HG02840 (cell line): ENCODE results near the gene CHRD.
"Not testable (repeated sequence)": the region's sequence is repeated elsewhere in the genome, so short reads cannot be mapped to it uniquely, and the experiment has no call there.

Experiments
- ATAC-seq: cut with Tn5 transposase; IDR thresholded peaks from one replicate; pipeline ENCODE4 v1.9.1; 2021; ENCODE audit warnings: mild to moderate bottlenecking, moderate library complexity, moderate number of reproducible peaks; ENCODE audit not compliant: unreplicated experiment, low FRiP score

Gene CHRD

GRCh38 chr3:184379358-184380184 is at the start of gene CHRD:
TSS of gene CHRD (plus strand) at chr3:184380054. CDS start at chr3:184380319, 265 bp downstream.
- ATAC-seq = no peak

GRCh38 chr3:184332370-184333090 is 47.3 kb upstream of the CHRD start:
- ATAC-seq = no peak

GRCh38 chr3:184333190-184333589 is 46.7 kb upstream of the CHRD start:
- no peak for ATAC-seq

GRCh38 chr3:184333700-184334099 is 46.2 kb upstream of the CHRD start:
- ATAC-seq = no peak

- no peak for ATAC-seq
These were observed 45.2 kb upstream of the CHRD start for GRCh38 chr3:184334470-184335158.

GRCh38 chr3:184335291-184335660 is 44.6 kb upstream of the CHRD start:
- peak; percentile 23 for ATAC-seq

GRCh38 chr3:184335661-184336546 is 44.0 kb upstream of the CHRD start:
- peak; percentile 61 for ATAC-seq

GRCh38 chr3:184336547-184337398 is 43.1 kb upstream of the CHRD start:
- ATAC-seq = no peak

- no peak for ATAC-seq
These were observed 42.5 kb upstream of the CHRD start, which contains the start of gene FAM131A for GRCh38 chr3:184337399-184337714. TSS of gene FAM131A (plus strand) at chr3:184337600. CDS start at chr3:184337631, 31 bp downstream.

GRCh38 chr3:184337981-184338380 is 41.9 kb upstream of the CHRD start:
- ATAC-seq = no peak

- no peak for ATAC-seq
These were observed 41.3 kb upstream of the CHRD start for GRCh38 chr3:184338511-184338945.

GRCh38 chr3:184339001-184339400 is 40.9 kb upstream of the CHRD start:
- no peak for ATAC-seq

GRCh38 chr3:184339451-184340135 is 40.3 kb upstream of the CHRD start:
- ATAC-seq = not testable (repeated sequence)

GRCh38 chr3:184341925-184342324 is 37.9 kb upstream of the CHRD start:
- no peak for ATAC-seq

GRCh38 chr3:184343200-184343876 is 36.5 kb upstream of the CHRD start:
- ATAC-seq = no peak

- ATAC-seq = no peak
These were observed 35.1 kb upstream of the CHRD start for GRCh38 chr3:184344579-184345316.

- ATAC-seq = no peak
These were observed 34.3 kb upstream of the CHRD start for GRCh38 chr3:184345317-184346144.
